SK-N-SH (cell line): Measurements from ENCODE around the gene DYRK1A. TPM values are rescaled to one million over a fixed set of nuclear protein-coding genes. Genes with fewer than 3 reads are reported as not detected.

Experiments used
- CTCF ChIA-PET: fragments of 300-600, 350-600 bp; formaldehyde crosslinking; extraction: SDS; loops from one replicate; lab custom pipeline; 2021; lab: Yijun Ruan, JAX
- POLR2A ChIA-PET: fragments of 350-600 bp; sonication (Branson Sonifier 250); formaldehyde crosslinking; extraction: SDS; loops from one replicate; lab custom pipeline; 2020; ENCODE audit warnings: antibody characterized with exemption, inconsistent platforms; lab: Yijun Ruan, JAX
- DNase-seq: peaks from one replicate; pipeline ENCODE4 v3.0.0; 2012
- H2AFZ ChIP-seq: fragments of 200-600 bp; sonication (generic); 2 replicates; pipeline ENCODE4 v1.8.1; 2016; ENCODE audit warnings: antibody characterized with exemption, mild to moderate bottlenecking, low read depth
- H3F3A ChIP-seq: fragments of 200-600 bp; sonication (generic); replicated peaks from 2 replicates; pipeline ENCODE3; 2016; ENCODE audit warnings: antibody characterized with exemption, mild to moderate bottlenecking; ENCODE audit not compliant: insufficient read depth
- H3K27ac ChIP-seq, 2 experiments: fragments of 200-500 bp in 1 of 2; fragments of 200-600 bp in 1 of 2; sonication (Bioruptor generic) in 1 of 2; sonication (generic), shearing (Covaris generic) in 1 of 2; 2 replicates each; pipeline versions ENCODE4 v1.5.1 to v1.6.1; 2014 to 2016; ENCODE audit warnings: low read depth in 2 of 2, inconsistent platforms in 1 of 2, low read length in 1 of 2, mild to moderate bottlenecking in 1 of 2, mixed read lengths in 1 of 2
- H3K27me3 ChIP-seq: fragments of 200-600 bp; sonication (generic), shearing (Covaris generic); 2 replicates; pipeline ENCODE4 v1.6.1; 2016; ENCODE audit warnings: mixed run types; ENCODE audit not compliant: insufficient read depth
- H3K36me3 ChIP-seq, 2 experiments: fragments of 200-500 bp in 1 of 2; fragments of 200-600 bp in 1 of 2; sonication (Bioruptor generic) in 1 of 2; sonication (generic) in 1 of 2; replicated peaks in 1 of 2; 2 replicates each; pipeline versions ENCODE3 to v1.5.1; 2014 to 2016; ENCODE audit warnings: low read length in 1 of 2, mild to moderate bottlenecking in 1 of 2; ENCODE audit not compliant: insufficient read depth in 2 of 2, control insufficient read depth in 1 of 2
- H3K4me1 ChIP-seq, 2 experiments: fragments of 200-500 bp in 1 of 2; fragments of 200-600 bp in 1 of 2; sonication (Bioruptor generic) in 1 of 2; sonication (generic), shearing (Covaris generic) in 1 of 2; 2 replicates each; pipeline versions ENCODE4 v1.5.1 to v1.6.1; 2014 to 2016; ENCODE audit warnings: low read depth in 1 of 2, low read length in 1 of 2, mixed run types in 1 of 2; ENCODE audit not compliant: insufficient read depth in 2 of 2, control insufficient read depth in 1 of 2
- H3K4me2 ChIP-seq: fragments of 200-600 bp; sonication (generic), shearing (Covaris generic); 2 replicates; pipeline ENCODE4 v1.6.1; 2017; ENCODE audit warnings: mixed run types
- H3K4me3 ChIP-seq, 2 experiments: fragments of 200-500 bp in 1 of 2; fragments of 200-600 bp in 1 of 2; sonication (Bioruptor generic) in 1 of 2; sonication (generic), shearing (Covaris generic) in 1 of 2; 2 replicates each; pipeline versions ENCODE4 v1.5.1 to v1.8.1; 2014 to 2016; ENCODE audit warnings: low read depth in 2 of 2, inconsistent platforms in 1 of 2, low read length in 1 of 2, mild to moderate bottlenecking in 1 of 2, mixed read lengths in 1 of 2, moderate library complexity in 1 of 2
- H3K79me2 ChIP-seq: fragments of 200-600 bp; sonication (generic); 2 replicates; pipeline ENCODE4 v1.8.1; 2017; ENCODE audit warnings: mild to moderate bottlenecking; ENCODE audit not compliant: insufficient read depth
- H3K9ac ChIP-seq: fragments of 200-600 bp; sonication (generic); 2 replicates; pipeline ENCODE4 v1.6.1; 2017; ENCODE audit warnings: mixed run types
- H3K9me2 ChIP-seq: fragments of 200-600 bp; sonication (generic); 2 replicates; pipeline ENCODE4 v1.6.1; 2017; ENCODE audit warnings: mixed run types
- H3K9me3 ChIP-seq: fragments of 200-600 bp; sonication (generic); 2 replicates; pipeline ENCODE4 v1.6.1; 2017; ENCODE audit warnings: mixed run types, mild to moderate bottlenecking, moderate library complexity
- H4K20me1 ChIP-seq: fragments of 200-600 bp; sonication (generic); 2 replicates; pipeline ENCODE4 v1.6.1; 2017; ENCODE audit warnings: mild to moderate bottlenecking, mixed run types; ENCODE audit not compliant: insufficient read depth
- CHD2 ChIP-seq: fragments of 150-350 bp; IDR thresholded peaks from 2 replicates; pipeline ENCODE4 v1.6.1; 2018; ENCODE audit warnings: low read length; ENCODE audit not compliant: partially characterized antibody
- CTCF ChIP-seq: fragments of 200-600 bp; sonication (generic); IDR thresholded peaks from 2 replicates; pipeline ENCODE4 v1.6.1; 2017; ENCODE audit warnings: antibody characterized with exemption, mild to moderate bottlenecking, moderate library complexity
- ELF1 ChIP-seq: IDR thresholded peaks from 2 replicates; pipeline ENCODE4 v1.4.0; 2012
- EZH2phosphoT487 ChIP-seq: fragments of 200-600 bp; sonication (generic); IDR thresholded peaks from 2 replicates; pipeline ENCODE4 v1.6.1; 2017; ENCODE audit warnings: low read depth, mixed run types, mild to moderate bottlenecking, antibody characterized with exemption, moderate library complexity, borderline replicate concordance
- FOXM1 ChIP-seq: IDR thresholded peaks from 2 replicates; pipeline ENCODE4 v1.4.0; 2012; ENCODE audit warnings: low read depth, mild to moderate bottlenecking
- GABPA ChIP-seq: IDR thresholded peaks from 2 replicates; pipeline ENCODE4 v1.4.0; 2012; ENCODE audit warnings: low read depth, mild to moderate bottlenecking
- MAX ChIP-seq: IDR thresholded peaks from 2 replicates; pipeline ENCODE4 v1.4.0; 2012; ENCODE audit warnings: low read depth
- MXI1 ChIP-seq: IDR thresholded peaks from 2 replicates; pipeline ENCODE4 v1.6.1; 2012; ENCODE audit warnings: mild to moderate bottlenecking, low read depth, low read length, improper control_type of control experiment
- NRF1 ChIP-seq: IDR thresholded peaks from 2 replicates; pipeline ENCODE4 v1.6.1; 2012; ENCODE audit warnings: low read depth, mild to moderate bottlenecking, low read length
- POLR2AphosphoS5 ChIP-seq: IDR thresholded peaks from 2 replicates; pipeline ENCODE4 v1.6.1; 2012; ENCODE audit warnings: low read depth, low read length
- RAD21 ChIP-seq: IDR thresholded peaks from 2 replicates; pipeline ENCODE4 v1.6.1; 2012; ENCODE audit warnings: mild to moderate bottlenecking, low read length
- REST ChIP-seq: IDR thresholded peaks from 2 replicates; pipeline ENCODE4 v1.6.1; 2012; ENCODE audit warnings: mild to moderate bottlenecking, low read depth, low read length, moderate library complexity
- SIN3A ChIP-seq: IDR thresholded peaks from 2 replicates; pipeline ENCODE4 v1.6.1; 2012; ENCODE audit warnings: low read depth, mild to moderate bottlenecking, low read length, moderate library complexity, borderline replicate concordance
- SMC3 ChIP-seq: IDR thresholded peaks from 2 replicates; pipeline ENCODE4 v1.6.1; 2012; ENCODE audit warnings: low read depth, low read length, improper control_type of control experiment
- TAF1 ChIP-seq: IDR thresholded peaks from 2 replicates; pipeline ENCODE4 v1.6.1; 2012; ENCODE audit warnings: low read depth, mild to moderate bottlenecking, low read length, moderate library complexity, borderline replicate concordance
- USF1 ChIP-seq: IDR thresholded peaks from 2 replicates; pipeline ENCODE4 v1.4.0; 2012; ENCODE audit warnings: low read depth, borderline replicate concordance
- YY1 ChIP-seq: IDR thresholded peaks from 2 replicates; pipeline ENCODE4 v1.4.0; 2012; ENCODE audit warnings: low read depth, mild to moderate bottlenecking
- ZBTB33 ChIP-seq: IDR thresholded peaks from 2 replicates; pipeline ENCODE4 v1.4.0; 2012; ENCODE audit warnings: low read depth, borderline replicate concordance
- WGBS: methylation state at CpG from one replicate; pipeline ENCODE4 v1.1.6; 2017; ENCODE audit warnings: low lambda C conversion rate; 5-methylcytosine and 5-hydroxymethylcytosine counted together
- polyA plus RNA-seq, 3 experiments: library from polyadenylated mRNA; depleted of rRNA; stranded (reverse); fragments of >200 nt; gene quantifications; 2 replicates each; pipeline ENCODE4 v1.2.3, GENCODE V29; 2012

DYRK1A gene
- polyA plus RNA-seq, 1 of the 3 experiments (the other 2 are of a cell fraction) = 19.3 TPM

- H4K20me1 ChIP-seq = no peaks in the 10 kb centered on the region
- H3K4me1 ChIP-seq = peaks cover 0 to 4% of the 10 kb centered on the region in 2 experiments; a peak in 2 of 4 replicates
- peaks cover 10% of the 10 kb centered on the region for H3K9me3 ChIP-seq
- DNase-seq = no peak
- TF ChIP-seq SIN3A = no peak
- no peak for TF ChIP-seq NRF1
- no peaks in the 10 kb centered on the region for H3K27me3 ChIP-seq
- H3K79me2 ChIP-seq = no peaks in the 10 kb centered on the region
- H3F3A ChIP-seq = no peaks in the 10 kb centered on the region
- H2AFZ ChIP-seq = no peak overlapping the region
- WGBS = 83% methylated on average over 21 of the region's 23 CpGs
- H3K4me3 ChIP-seq = no peak overlapping the region
- ChIA-PET POLR2A (no interaction called here), CTCF (no interaction called here)
- H3K4me2 ChIP-seq = no peak overlapping the region
- no peak overlapping the region for H3K9ac ChIP-seq
- H3K27ac ChIP-seq = no peak overlapping the region
- no peaks in the 10 kb centered on the region for H3K9me2 ChIP-seq
- H3K36me3 ChIP-seq = no peaks in the 10 kb centered on the region
Observed at GRCh38 chr21:37546949-37547614, 180.5 kb downstream of the DYRK1A start.

GRCh38 chr21:37547615-37548200 lies 181.1 kb downstream of the DYRK1A start:
- DNase-seq = no peak
- Histone ChIP-seq H3K4me3 (no peak overlapping the region), H3K9me3 (peaks cover 4% of the 10 kb centered on the region; the same call in 1 of the 2 replicates), H3K27ac (no peak overlapping the region), H2AFZ (no peak overlapping the region), H3K4me1 (peaks cover 0 to 4% of the 10 kb centered on the region in 2 experiments; a peak in 2 of 4 replicates), H3K9me2 (no peaks in the 10 kb centered on the region), H4K20me1 (no peaks in the 10 kb centered on the region), H3F3A (no peaks in the 10 kb centered on the region), H3K36me3 (no peaks in the 10 kb centered on the region), H3K4me2 (no peak overlapping the region), H3K79me2 (no peaks in the 10 kb centered on the region), H3K27me3 (no peaks in the 10 kb centered on the region), H3K9ac (no peak overlapping the region)
- POLR2A ChIA-PET = no interaction called here
- CTCF ChIA-PET = no interaction called here
- TF ChIP-seq MAX = no peak
- TF ChIP-seq MXI1 = no peak
- no peak for TF ChIP-seq REST
- no peak for TF ChIP-seq SMC3
- no peak for TF ChIP-seq ZBTB33
- no peak for TF ChIP-seq TAF1
- TF ChIP-seq GABPA = no peak
- TF ChIP-seq CHD2 = no peak
- TF ChIP-seq RAD21 = no peak
- TF ChIP-seq EZH2phosphoT487 = no peak
- TF ChIP-seq CTCF = no peak
- TF ChIP-seq SIN3A = no peak
- no peak for TF ChIP-seq YY1
- TF ChIP-seq USF1 = no peak
- TF ChIP-seq FOXM1 = no peak
- TF ChIP-seq ELF1 = no peak
- TF ChIP-seq POLR2AphosphoS5 = no peak
- 93% methylated on average over 2 of the region's 2 CpGs for WGBS
